GM19455 (cell line): ENCODE measurements around the gene C2CD2.

Source experiments
- ATAC-seq: cut with Tn5 transposase; IDR thresholded peaks from one replicate; pipeline ENCODE4 v1.9.1; 2021; ENCODE audit not compliant: unreplicated experiment

The C2CD2 gene

DNA sequence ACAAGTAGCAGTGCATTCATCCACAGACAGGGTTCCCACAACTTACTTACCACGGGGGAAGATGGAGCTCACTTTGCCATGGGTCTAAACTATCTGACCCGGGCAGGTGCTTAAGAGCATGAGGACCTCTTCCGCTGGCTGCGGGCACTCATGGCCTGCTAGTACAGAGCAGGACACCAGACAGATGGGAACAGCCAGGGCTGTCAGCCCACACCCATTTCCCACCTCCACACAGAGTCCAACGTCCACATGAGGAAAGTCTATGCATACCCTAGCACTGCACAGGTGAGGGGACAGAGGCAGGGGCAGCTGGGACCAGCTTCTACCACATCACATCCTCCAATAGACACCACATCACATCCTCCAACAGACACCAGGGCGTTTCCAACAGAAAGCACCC, 38.9 kb downstream of the C2CD2 start:
- ATAC-seq, result no peak

DNA sequence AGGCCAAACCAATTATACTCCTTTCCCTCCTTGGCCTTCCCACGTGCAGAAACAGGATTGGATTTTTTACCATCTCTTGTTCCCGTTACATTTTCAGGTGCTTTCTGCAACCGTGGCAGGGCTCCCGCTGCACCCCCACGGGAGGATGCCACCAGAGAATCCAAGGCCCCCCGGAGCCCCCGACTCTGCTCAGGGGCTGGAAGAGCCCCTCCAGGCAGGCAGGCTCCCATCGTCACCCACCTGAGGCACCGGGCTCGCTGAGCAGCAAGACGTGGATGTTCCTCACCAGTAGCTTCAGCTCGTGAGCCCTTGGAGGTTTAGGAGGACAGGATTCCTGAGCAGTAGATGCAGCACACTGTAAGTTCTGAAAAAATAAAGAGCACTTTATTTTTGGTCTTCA, 39.5 kb downstream of the C2CD2 start:
- ATAC-seq, result no peak

DNA sequence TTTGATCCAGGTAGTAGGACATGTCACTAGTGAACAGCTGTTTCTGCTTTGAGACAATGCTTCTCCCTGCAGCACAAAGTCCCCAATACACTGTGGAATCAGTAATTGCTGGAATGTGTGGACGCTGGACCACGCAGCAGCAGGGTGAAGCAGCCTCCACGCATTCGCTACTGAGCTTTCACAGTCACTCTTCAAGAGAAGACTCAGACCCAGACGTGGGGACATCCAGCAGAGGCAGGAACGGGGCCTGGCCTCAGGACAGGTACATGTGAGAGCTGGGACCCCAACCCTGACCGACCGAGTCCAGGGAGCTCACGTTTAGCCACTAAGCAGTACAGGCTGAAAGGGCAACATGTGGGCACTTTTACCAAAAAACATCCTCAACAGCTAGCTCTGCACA, 40.6 kb downstream of the C2CD2 start:
- no peak for ATAC-seq

DNA sequence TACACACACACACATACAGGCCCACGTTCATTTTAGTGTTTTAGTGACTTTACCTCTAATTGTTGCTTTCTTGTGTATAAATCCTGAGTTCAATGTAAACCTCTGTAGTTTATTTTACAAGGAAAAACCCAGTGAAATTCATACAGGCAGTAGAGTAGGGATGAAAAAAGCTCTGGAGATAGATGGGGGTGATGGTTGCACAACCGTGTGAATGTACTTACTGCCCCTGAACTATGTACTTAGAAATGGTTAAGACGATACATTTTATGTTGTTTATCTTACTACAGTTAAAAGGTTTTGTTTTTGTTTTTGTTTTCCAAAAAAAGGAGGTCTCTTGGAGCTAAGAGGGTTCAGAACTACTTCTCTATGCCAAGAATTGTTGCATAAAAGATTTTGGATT, 45.0 kb downstream of the C2CD2 start:
- no peak for ATAC-seq

DNA sequence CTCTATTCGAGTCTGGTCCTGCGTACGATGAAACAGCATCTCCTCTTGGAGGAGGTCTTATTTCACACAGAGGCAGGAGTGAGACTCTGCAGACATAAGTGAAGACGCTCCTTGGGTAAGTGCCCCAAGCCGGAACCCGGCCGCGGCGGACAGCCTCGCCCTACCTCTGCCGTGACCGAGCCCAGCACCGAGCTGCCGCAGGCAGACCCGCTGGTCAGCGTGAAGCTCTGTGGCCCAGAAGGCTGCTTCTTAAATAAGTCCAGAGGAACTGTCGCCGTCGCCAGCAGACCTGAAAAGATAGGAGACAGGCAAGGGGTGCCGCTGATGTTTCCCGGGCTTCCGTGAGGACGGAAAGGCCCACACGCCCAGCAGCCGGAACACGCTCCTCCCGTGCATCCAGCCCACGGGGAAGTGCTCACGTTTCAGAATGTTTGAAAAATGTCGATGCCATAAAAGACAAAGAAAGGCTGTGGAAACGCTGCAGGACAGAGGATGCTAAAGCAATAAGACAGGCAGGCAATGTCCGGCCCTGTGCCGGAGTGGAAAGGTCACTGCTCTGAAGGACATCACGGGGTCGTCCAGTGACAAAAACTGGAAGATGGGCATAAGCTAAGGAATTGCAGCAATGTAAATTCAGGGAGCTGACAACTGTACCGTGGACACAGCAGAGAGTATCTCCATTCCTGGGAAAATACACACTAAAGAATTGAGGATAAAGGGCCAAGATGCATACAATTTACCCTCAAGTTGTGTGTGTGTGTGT, 46.1 kb downstream of the C2CD2 start:
- no peak for ATAC-seq

DNA sequence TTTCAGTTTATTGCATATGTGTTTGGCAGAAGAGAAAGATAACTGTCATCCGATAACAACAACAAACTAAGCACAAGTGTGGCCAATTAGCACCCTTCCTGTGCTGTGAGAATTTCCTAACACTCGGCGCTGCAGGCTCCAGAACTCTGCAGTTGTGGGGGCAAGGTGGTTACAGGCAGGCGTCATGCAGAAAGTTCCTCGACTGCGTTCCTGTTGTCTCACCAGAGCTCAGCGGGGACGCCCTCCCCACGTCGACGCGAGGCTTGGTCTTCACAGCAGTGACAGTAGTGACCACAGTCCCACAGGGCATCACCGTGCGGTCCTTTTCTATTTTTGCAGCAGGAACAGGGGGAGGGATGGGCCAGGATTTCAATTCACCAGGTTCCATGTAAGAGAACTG, 47.0 kb downstream of the C2CD2 start:
- no peak for ATAC-seq

DNA sequence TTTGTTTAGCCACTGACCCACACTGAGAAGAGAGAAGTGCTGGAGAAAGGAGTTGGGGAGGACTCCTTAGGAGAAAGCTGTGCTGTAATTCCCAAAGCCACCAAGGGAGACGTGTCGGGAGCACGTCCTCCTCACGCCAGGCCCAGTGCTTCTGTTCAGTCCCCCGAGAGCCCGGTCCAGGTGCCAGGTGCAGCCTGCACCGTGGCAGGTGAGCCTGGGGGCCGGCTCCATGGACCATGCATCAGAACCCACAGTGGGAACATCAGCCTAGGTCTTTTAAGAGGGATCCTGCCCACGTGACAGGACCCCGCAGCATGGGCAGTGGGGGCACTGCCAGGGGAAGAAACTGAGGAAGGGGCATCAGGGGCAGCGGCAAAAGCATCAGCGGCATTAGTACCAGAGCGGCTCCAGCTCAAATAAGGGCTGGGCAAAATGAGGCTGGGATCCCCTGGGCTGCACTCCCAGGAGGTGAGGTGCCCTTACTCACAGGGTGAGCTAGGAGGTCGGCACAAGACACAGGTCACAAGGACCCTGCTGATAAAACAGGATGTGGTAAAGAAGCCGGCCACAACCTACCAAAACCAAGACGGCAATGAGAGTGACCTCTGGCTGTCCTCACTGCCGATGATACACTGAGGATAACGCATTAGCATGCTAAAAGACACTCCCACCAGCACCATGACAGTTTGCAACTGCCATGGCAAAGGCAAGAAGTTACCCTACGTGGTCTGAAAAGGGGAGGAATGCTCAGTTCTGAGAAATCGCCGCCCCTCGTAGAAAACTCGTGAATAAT, 50.1 kb downstream of the C2CD2 start:
- ATAC-seq, result no peak

DNA sequence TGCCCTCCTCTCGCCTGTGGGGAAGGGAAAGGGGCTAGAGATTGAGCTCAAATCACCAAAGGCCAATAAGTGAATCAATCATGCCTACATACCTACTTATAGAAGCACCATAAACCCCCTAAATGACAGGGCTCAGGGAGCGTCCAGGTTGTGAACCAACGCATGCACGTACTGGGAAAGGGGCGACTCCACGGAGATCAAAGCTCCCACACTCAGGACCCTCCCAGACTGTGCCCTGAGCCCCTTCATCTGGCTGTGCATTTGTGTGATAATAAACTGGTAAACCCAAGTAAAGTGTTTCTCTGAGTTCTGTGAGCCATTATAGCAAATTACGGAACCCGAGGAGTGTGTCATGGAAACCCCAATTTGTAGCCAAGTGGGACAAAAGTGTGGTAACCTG, 50.9 kb downstream of the C2CD2 start:
- no peak for ATAC-seq

DNA sequence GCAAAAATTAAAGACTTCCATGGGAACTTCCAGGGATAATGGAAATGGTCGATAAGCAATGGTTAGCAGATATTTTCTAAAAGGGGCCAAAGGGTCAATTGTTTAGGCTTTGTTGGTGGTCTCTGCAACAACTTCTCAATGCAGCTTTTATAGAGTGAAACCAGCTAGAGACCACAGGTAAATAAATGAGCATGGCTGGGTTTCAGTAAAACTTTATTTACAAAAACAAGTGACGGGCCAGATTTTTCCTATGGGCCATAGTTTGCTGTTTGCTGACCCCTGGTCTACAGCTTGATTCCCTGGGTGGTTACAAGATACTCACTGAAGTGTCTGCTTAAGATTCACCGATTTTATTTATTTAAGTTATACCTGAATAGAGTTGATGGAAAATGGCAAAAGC, 52.0 kb downstream of the C2CD2 start:
- ATAC-seq, result no peak

DNA sequence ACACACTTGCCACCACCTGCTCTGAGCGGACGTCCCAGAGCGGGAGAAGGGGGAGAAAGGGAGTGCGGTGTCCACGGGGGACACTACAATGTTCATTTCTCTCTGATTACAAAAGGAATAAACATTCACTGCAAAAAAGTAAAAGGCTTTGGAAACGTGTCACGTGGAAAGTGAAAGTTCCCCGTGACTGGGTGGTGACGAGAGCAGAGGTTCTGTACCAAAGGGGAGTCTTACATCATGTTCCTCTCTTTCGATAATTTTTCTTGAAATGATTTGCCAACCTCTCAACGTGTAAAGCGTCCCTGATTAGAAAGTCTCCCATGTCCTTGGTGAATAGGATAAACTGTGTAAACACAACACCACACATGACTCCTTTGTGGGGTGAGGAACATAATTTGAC, 52.7 kb downstream of the C2CD2 start:
- no peak for ATAC-seq

DNA sequence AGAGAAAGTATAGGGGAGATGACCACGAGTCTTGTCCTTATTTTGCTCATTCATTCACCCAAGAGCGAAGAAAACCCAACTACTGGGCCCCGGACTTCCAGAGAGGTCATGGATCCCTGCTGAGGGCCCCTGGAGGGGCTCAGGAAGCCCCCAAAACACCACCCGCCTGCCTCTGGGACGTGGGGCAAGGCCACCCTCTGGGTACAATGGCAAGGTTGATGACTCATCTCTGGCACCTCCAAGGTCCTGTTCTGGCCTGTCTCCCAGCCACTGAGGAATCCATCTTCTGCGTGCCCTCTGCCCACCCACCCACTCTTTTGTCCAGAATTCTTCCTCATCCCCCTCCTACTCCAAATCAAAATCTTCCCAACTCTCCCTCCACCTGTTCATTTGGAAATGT, 53.4 kb downstream of the C2CD2 start:
- no peak for ATAC-seq

DNA sequence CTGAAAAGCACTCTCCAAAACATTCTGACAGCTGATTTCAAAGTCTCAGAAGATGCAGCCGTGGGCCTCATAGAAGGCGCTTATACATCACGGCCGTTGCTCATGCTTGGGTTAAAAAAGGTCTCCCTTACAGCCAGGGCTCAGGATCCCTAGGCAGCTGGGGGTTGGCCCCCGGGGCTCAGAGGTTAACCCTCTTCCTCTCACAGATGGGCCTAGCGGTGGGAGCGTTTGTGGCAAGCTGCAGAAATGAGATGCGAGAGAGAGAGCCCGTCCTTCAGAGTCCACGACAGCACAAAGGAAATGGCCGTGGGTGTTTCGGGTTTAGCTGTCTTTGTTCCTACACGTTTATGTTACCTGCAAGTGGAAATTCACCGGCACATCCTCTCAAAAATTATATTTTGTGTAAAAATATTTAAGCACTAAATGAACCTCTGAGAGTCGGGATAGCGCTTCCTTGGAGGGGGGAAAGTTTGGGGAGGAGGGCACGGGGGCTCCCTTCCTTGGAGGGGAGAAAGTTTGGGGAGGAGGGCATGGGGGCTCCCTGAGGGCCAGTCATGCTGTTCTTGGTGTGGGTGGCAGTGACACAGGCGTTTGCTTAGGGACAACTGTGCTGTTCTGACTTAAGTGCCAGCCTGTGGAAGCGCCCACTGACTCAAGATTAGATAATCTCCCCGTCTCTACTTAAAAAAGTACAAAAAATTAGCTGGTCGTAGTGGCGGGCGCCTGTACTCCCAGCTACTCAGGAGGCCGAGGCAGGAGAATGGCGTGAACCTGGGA, 54.2 kb downstream of the C2CD2 start:
- no peak for ATAC-seq

DNA sequence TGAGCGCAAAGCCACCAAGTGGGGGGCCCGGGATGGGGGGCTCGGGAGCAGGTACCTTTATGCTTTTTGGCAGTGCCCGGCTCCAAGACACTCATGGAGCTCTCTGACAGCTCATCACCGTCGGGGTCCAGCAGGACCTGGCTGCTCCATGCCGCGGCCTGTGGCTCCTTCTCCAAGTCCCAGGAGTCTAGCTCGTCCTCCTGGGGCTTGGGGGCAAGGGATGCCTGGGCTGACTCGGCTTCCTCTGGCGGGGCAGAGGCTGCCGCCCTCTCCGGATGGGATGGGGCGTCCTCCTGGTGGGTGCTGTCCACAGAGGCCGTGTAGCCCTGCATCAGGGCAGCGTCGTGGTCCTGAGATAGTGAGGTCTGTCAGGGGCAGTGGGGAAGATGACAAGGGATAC, 54.8 kb downstream of the C2CD2 start:
- ATAC-seq, result no peak

DNA sequence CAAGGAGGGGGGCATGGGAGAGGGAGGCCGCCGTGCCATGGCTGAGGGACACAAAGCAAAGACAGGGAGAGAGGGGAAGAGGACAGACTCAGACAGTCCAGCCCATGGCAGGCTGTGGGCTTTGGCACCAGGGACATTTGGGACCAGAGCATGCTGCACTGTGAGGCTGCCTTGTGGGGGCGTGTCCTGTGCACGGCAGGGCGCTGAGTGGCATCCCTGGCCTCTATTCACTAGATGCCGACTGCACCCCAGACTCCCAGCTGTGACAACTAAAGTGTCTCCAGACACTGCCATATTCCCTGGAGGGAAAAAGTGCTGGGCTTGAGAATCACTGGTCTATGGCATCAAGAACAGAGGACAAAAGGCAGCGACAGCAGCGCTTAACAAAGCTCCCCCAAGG, 56.1 kb downstream of the C2CD2 start:
- no peak for ATAC-seq

DNA sequence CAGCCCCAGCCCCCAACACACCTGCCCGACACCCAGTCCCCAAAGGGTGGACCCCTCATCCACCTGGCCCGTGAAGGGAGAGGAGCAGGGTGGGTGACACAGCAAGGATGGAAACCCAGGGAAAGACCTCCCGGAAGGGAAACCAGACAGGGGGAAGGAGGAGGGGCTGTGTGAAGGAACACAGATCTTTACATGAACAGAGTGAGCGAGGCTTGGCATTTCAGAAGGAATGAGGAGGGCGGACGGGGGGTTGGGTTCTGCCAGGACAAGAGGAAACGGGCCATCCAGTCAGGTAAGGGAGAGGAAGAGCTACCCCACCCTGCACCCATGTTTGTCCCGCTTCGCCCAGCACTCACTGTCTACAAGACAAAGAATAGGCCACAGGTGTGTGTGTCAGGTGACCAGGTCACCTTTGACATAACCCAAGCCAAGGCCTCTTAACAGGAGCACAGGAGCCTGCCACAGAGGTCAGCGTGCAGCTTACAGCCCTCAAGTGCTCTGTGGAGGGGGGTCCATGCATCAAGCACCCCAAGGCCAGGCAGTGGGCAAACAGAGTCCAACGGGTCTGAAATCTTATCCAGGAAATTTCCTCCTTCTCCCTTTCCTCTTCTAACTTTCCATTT, 56.7 kb downstream of the C2CD2 start:
- ATAC-seq, result no peak

DNA sequence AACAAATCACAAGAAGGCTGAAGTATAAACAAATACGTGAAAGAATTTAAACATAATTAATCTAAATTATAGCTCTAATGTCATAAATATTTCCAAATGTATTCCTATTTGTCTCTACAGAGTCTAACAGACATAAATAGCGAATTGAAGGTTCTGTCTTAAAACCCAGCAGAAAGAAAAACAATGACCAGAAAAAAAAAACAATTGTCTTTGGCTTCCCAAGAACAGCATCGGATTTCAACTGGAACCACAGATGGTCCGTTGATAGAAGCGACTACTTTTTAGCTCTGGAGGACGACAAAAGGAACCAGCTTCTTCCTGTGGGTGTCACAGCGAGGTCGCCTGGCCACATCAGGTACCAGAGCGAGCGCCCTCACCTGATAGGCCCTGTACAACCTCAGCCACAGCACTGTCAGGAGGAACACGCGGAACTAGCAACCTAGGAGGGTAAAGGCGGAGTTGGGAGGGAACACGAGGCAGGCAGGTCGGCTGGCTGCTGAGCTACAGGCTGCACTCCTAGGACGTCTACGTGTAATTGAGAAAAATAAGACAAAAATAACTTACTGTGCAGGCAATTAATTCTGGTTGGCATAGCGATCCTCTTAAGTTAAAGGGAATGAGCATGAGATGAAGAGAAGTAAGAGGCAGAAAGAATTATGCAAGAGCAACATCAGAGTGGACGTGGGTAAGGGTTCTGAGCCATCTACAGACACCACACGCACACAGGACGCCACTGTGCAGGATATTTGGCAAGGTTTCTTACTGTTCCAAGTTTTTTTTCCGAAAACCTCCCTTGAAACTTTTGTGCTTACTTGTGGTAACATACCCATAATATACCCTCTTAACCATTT, 58.0 kb downstream of the C2CD2 start:
- ATAC-seq, result no peak

DNA sequence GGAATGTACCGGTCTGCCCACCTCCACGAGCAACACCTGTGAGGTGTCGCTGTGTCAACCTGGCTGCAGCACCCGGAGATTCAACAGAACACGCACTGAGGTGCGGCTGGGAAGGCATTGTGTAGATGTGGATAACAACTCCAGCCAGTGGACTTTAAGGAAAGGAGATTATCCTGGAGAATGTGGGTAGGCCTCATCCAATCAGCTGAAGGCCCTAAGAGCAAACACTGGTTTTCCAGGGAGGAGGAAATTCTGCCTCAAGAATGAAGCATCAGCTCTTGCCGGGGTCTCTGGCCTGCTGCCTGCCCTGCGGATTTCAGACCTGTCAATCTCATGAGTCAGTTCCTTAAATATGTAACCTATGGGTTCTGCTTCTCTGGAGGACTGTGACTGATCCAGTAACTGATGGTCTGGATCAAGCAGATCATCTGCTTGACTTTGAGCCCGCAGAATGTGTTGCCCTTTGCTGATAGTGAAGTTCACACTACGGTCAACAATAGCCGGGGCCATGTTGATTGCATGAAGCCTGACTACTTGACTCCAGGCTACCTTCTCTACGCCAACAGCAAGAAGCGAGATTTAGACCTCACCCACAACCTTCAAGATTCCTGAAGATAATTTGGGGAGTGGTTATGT, 58.8 kb downstream of the C2CD2 start:
- no peak for ATAC-seq

DNA sequence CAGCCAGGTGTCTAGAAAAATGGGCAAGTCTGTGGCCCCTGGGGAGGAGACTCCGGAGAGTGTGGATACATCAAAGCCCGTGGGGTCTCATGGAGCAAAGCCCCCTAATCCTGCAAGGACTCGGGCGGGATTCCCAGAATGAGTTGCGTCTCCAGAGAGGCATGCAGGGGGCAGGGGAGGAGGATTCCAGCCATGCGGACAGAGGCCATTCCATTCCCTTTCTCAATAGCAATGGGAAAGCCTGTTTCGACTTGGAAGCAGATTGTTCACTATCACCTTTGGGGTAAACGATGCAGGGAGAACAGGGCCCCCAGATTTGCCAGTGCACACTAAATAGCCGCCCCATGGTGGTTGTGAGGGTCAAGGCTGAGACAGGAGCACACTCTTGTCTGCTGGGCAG, 59.3 kb downstream of the C2CD2 start:
- ATAC-seq, result no peak

DNA sequence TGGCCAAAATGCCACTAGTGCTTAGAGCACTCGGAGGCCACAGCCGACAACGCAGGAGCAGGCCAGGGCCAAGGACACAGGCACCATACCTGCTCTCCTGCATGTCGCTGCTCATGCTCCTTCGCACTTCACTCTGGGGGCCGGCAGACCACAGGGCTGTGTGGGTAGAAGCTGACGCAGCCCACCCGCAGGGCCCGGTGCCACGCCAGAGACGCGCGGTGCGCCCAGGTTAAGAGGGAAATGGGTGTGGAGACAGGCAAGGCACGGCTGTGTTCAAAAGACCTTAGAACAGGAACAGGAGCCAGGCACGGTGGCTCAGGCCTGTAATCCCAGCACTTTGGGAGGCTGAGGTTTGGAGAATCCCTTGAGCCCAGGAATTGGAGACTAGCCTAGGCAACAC, 61.1 kb downstream of the C2CD2 start:
- ATAC-seq, result no peak

DNA sequence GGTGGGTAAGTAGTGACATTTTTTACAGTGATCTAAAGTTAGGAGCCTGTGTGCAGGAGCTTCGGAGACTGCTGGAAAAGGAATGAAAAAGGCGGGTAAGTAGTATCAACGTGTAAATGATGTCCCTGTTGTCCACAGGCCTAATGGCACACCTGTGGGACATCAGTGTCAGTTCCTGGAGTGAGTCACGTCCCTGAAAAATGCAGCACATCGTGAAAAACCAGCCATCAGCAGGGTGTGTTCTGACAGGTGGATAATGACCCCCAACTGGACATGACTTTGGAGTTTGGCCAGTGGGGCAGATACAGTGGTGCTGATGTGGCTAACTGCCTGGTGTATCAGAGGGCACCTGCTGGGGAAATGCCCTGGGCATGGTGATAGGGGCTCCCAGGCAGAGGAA, 62.7 kb downstream of the C2CD2 start:
- no peak for ATAC-seq
